ENCODE results near the gene CMC2.

Gene CMC2

DNA sequence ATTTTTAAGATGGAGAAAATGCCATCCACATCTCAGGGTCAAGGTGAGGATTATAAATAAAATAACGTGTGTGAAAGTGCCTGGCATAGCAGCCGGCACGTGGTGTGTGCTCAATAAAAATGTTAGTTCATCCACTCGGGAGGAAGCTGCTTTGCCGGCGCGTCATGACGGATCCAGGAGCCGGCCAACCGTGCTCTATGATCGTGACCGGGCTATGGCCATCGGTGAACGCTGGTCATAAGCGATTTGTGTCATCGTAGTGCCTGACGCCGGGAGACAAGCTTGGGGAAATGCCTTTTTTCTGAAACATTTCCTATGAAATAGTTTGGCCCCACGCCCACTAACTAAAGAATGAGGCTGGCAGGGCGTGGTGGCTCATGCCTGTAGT is 74.0 kb downstream of the CMC2 start:
- no peak for DNase-seq (ENCODE audit: low read depth in 1 of 2, low spot score in 1 of 2)
- no peak overlapping the region for H3K4me3 ChIP-seq (replicated peaks; ENCODE audit: insufficient read depth, low read length)
- H3K27me3 ChIP-seq (ENCODE audit: insufficient read depth, poor library complexity, severe bottlenecking) = peaks cover 31% of the 10 kb centered on the region
- TF ChIP-seq SPI1 (IDR thresholded peaks at IDR 0.05; ENCODE audit: borderline replicate concordance, low read depth) (no peak), POLR2AphosphoS5 (IDR thresholded peaks at IDR 0.05; ENCODE audit: low read depth) (no peak)
- TF ChIP-seq, protein P1, sequence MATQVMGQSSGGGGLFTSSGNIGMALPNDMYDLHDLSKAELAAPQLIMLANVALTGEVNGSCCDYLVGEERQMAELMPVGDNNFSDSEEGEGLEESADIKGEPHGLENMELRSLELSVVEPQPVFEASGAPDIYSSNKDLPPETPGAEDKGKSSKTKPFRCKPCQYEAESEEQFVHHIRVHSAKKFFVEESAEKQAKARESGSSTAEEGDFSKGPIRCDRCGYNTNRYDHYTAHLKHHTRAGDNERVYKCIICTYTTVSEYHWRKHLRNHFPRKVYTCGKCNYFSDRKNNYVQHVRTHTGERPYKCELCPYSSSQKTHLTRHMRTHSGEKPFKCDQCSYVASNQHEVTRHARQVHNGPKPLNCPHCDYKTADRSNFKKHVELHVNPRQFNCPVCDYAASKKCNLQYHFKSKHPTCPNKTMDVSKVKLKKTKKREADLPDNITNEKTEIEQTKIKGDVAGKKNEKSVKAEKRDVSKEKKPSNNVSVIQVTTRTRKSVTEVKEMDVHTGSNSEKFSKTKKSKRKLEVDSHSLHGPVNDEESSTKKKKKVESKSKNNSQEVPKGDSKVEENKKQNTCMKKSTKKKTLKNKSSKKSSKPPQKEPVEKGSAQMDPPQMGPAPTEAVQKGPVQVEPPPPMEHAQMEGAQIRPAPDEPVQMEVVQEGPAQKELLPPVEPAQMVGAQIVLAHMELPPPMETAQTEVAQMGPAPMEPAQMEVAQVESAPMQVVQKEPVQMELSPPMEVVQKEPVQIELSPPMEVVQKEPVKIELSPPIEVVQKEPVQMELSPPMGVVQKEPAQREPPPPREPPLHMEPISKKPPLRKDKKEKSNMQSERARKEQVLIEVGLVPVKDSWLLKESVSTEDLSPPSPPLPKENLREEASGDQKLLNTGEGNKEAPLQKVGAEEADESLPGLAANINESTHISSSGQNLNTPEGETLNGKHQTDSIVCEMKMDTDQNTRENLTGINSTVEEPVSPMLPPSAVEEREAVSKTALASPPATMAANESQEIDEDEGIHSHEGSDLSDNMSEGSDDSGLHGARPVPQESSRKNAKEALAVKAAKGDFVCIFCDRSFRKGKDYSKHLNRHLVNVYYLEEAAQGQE (IDR thresholded peaks at IDR 0.05; ENCODE audit: insufficient replicate concordance, low read depth) = no peak
- TF ChIP-seq, protein P2, sequence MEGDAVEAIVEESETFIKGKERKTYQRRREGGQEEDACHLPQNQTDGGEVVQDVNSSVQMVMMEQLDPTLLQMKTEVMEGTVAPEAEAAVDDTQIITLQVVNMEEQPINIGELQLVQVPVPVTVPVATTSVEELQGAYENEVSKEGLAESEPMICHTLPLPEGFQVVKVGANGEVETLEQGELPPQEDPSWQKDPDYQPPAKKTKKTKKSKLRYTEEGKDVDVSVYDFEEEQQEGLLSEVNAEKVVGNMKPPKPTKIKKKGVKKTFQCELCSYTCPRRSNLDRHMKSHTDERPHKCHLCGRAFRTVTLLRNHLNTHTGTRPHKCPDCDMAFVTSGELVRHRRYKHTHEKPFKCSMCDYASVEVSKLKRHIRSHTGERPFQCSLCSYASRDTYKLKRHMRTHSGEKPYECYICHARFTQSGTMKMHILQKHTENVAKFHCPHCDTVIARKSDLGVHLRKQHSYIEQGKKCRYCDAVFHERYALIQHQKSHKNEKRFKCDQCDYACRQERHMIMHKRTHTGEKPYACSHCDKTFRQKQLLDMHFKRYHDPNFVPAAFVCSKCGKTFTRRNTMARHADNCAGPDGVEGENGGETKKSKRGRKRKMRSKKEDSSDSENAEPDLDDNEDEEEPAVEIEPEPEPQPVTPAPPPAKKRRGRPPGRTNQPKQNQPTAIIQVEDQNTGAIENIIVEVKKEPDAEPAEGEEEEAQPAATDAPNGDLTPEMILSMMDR (IDR thresholded peaks at IDR 0.05; ENCODE audit: insufficient read depth, low read length) = no peak
- no peak overlapping the region for H3K27ac ChIP-seq (replicated peaks)

DNA sequence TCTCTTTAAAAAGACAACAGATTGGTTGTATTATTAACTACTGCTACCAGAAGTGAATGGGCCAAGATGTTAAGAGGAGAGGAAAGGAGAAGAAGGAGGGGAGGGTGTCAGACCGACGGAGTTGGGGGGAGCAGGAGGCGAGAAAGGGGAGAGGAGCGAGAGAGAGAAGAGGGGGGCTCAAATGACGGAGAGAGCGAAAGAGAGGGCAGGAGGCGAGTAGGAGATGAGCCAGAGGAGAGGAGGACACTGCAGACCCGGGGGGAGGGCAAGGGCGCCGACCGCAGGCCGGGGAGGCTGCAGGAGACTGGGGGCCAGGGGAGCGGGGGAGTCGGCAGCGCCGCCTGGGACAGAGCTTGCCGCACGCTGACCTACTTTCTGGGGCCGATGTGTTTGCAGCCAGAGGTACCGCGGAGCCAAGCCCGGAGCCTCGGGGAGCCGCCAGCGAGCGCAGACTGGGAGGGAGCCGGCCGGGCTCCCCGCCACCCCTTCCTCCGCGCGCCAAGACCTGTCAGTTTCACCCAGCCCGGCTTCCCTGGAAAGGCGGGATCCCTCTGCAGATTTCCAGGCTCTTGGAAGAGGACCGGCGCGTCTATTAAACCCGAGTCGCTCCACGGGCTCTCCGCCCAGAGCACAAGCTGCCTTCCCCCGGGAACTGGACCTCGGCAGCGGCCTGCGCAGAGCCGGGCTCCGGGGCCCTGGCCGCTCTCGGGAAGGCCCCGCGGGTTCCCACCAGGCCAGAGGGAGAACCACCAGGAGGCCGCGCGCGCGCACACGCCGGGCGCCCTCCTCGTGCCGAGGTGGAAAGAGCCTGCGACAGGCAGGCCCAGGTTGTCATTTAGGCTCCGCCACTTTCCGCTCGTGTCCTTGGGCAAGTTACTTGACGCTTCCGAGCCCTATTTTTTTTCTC is 74.6 kb downstream of the CMC2 start:
- peak overlapping the region; percentile 8; the same call in 1 of the 2 replicates for H3K4me3 ChIP-seq (replicated peaks; ENCODE audit: insufficient read depth, low read length)
- no peak overlapping the region for H3K27ac ChIP-seq (replicated peaks)
- TF ChIP-seq SPI1 (IDR thresholded peaks at IDR 0.05; ENCODE audit: borderline replicate concordance, low read depth) (no peak), POLR2AphosphoS5 (IDR thresholded peaks at IDR 0.05; ENCODE audit: low read depth) (no peak), GABPA (IDR thresholded peaks at IDR 0.05; ENCODE audit: low read depth) (no peak)
- TF ChIP-seq, protein P1 (IDR thresholded peaks at IDR 0.05; ENCODE audit: insufficient replicate concordance, low read depth) = no peak
- TF ChIP-seq, protein P2 (IDR thresholded peaks at IDR 0.05; ENCODE audit: insufficient read depth, low read length) = no peak
- peaks cover 31% of the 10 kb centered on the region for H3K27me3 ChIP-seq (ENCODE audit: insufficient read depth, poor library complexity, severe bottlenecking)
- DNase-seq (ENCODE audit: low read depth in 1 of 2, low spot score in 1 of 2) = peak in 1 of 2 experiments; percentile 7

DNA sequence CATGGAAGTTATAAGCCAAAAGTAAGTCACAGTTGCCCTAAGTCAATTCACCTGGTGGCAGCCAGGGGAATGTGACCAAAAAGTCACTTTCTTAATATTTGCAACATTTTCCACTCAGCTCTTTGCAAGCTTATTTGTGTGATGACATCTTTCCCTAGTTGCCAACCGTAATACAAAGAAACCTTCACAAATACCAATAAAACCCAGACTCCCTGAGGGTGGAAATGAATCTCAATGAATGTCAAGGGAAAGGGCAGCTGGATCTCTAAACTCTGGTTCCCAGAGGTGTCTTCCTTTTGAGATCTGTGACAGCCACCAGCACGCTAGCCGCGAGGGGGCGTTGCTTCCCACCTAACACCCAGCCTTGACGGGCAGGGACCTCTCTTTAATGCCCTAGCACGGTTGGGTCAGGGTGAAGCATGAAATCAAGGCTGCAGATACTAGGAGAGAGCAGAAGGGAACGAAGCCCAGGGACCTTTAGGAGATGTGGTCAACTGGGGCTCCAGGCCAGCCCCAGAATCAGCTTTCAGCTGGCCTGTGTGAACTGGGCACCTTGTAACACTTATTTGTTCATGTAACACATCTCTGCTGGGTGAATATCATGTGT is 82.2 kb downstream of the CMC2 start:
- no peak for TF ChIP-seq SPI1 (IDR thresholded peaks at IDR 0.05; ENCODE audit: borderline replicate concordance, low read depth)
- TF ChIP-seq, protein P2 (IDR thresholded peaks at IDR 0.05; ENCODE audit: insufficient read depth, low read length) = peak; percentile 25
- DNase-seq (ENCODE audit: low read depth in 1 of 2, low spot score in 1 of 2) = peak in 1 of 2 experiments; percentile 35

More for the DNA sequence above, 82.2 kb downstream of the CMC2 start:
- Histone ChIP-seq H3K4me3 (replicated peaks; ENCODE audit: insufficient read depth, low read length) (no peak overlapping the region), H3K27me3 (ENCODE audit: insufficient read depth, poor library complexity, severe bottlenecking) (no peaks in the 10 kb centered on the region), H3K27ac (replicated peaks) (no peak overlapping the region)
